Measurements from ENCODE around the gene CPZ.
"Not testable (repeated sequence)": the region's sequence is repeated elsewhere in the genome, so short reads cannot be mapped to it uniquely, and the experiment has no call there.

Gene CPZ

GRCh38 chr4:8568068-8568668 is 24.4 kb upstream of the CPZ start:
- no peak for DNase-seq
- no peaks in the 10 kb centered on the region for H3K4me1 Mint-ChIP-seq

GRCh38 chr4:8570201-8570600 is 22.4 kb upstream of the CPZ start:
- peaks cover 5% of the 10 kb centered on the region for H3K27me3 Mint-ChIP-seq
- no peak overlapping the region for H3K4me3 Mint-ChIP-seq
- H3K4me1 Mint-ChIP-seq: no peaks in the 10 kb centered on the region
- H3K36me3 Mint-ChIP-seq (ENCODE audit: low read depth): no peaks in the 10 kb centered on the region
- H3K9me3 Mint-ChIP-seq: no peaks in the 10 kb centered on the region
- ATAC-seq (no peak), DNase-seq (no peak)
- H3K27ac Mint-ChIP-seq: no peak overlapping the region

More at GRCh38 chr4:8568068-8568668, 24.4 kb upstream of the CPZ start:
- no peak overlapping the region for H3K27ac Mint-ChIP-seq
- H3K4me3 Mint-ChIP-seq: no peak overlapping the region
- H3K27me3 Mint-ChIP-seq: peaks cover 4% of the 10 kb centered on the region
- no peaks in the 10 kb centered on the region for H3K36me3 Mint-ChIP-seq (ENCODE audit: low read depth)
- ATAC-seq: no peak
- no peaks in the 10 kb centered on the region for H3K9me3 Mint-ChIP-seq

- peaks cover 7% of the 10 kb centered on the region for H3K27me3 Mint-ChIP-seq
Observed at GRCh38 chr4:8571702-8572685, 20.6 kb upstream of the CPZ start.

GRCh38 chr4:8573266-8573665 is 19.3 kb upstream of the CPZ start:
- H3K27me3 Mint-ChIP-seq: peaks cover 5% of the 10 kb centered on the region
- no peaks in the 10 kb centered on the region for H3K36me3 Mint-ChIP-seq (ENCODE audit: low read depth)
- no peak overlapping the region for H3K27ac Mint-ChIP-seq
- H3K4me1 Mint-ChIP-seq: no peaks in the 10 kb centered on the region
- no peaks in the 10 kb centered on the region for H3K9me3 Mint-ChIP-seq
- H3K4me3 Mint-ChIP-seq: no peak overlapping the region
- DNase-seq (no peak), ATAC-seq (no peak)

More at GRCh38 chr4:8571702-8572685, 20.6 kb upstream of the CPZ start:
- H3K27ac Mint-ChIP-seq: no peak overlapping the region
- H3K4me3 Mint-ChIP-seq: no peak overlapping the region
- no peaks in the 10 kb centered on the region for H3K9me3 Mint-ChIP-seq
- ATAC-seq (no peak), DNase-seq (no peak)
- H3K36me3 Mint-ChIP-seq (ENCODE audit: low read depth): no peaks in the 10 kb centered on the region
- H3K4me1 Mint-ChIP-seq: no peaks in the 10 kb centered on the region

GRCh38 chr4:8574796-8575370 is 17.7 kb upstream of the CPZ start:
- Mint-ChIP-seq H3K9me3 (no peaks in the 10 kb centered on the region), H3K27me3 (peaks cover 12% of the 10 kb centered on the region), H3K4me1 (no peaks in the 10 kb centered on the region), H3K36me3 (ENCODE audit: low read depth) (no peaks in the 10 kb centered on the region), H3K4me3 (no peak overlapping the region), H3K27ac (no peak overlapping the region)
- DNase-seq (no peak), ATAC-seq (no peak)

- DNase-seq (no peak), ATAC-seq (no peak)
- no peak overlapping the region for H3K27ac Mint-ChIP-seq
- peaks cover 13% of the 10 kb centered on the region for H3K27me3 Mint-ChIP-seq
- H3K9me3 Mint-ChIP-seq: no peaks in the 10 kb centered on the region
- no peaks in the 10 kb centered on the region for H3K4me1 Mint-ChIP-seq
- H3K4me3 Mint-ChIP-seq: no peak overlapping the region
- no peaks in the 10 kb centered on the region for H3K36me3 Mint-ChIP-seq (ENCODE audit: low read depth)
Observed at GRCh38 chr4:8575457-8575856, 17.1 kb upstream of the CPZ start.

GRCh38 chr4:8576591-8576990 is 16.0 kb upstream of the CPZ start:
- not testable (repeated sequence) for DNase-seq; H3K4me3 Mint-ChIP-seq; H3K27ac Mint-ChIP-seq; H3K4me1 Mint-ChIP-seq; ATAC-seq; H3K9me3 Mint-ChIP-seq; H3K36me3 Mint-ChIP-seq (ENCODE audit: low read depth)
- H3K27me3 Mint-ChIP-seq: peaks cover 13% of the 10 kb centered on the region

GRCh38 chr4:8577046-8577445 is 15.5 kb upstream of the CPZ start:
- ATAC-seq (no peak), DNase-seq (no peak)
- Mint-ChIP-seq H3K4me1 (no peaks in the 10 kb centered on the region), H3K4me3 (no peak overlapping the region), H3K36me3 (ENCODE audit: low read depth) (no peaks in the 10 kb centered on the region), H3K9me3 (no peaks in the 10 kb centered on the region), H3K27ac (no peak overlapping the region), H3K27me3 (peaks cover 13% of the 10 kb centered on the region)

GRCh38 chr4:8577972-8578371 is 14.6 kb upstream of the CPZ start:
- H3K9me3 Mint-ChIP-seq: no peaks in the 10 kb centered on the region
- H3K27ac Mint-ChIP-seq: no peak overlapping the region
- peaks cover 13% of the 10 kb centered on the region for H3K27me3 Mint-ChIP-seq
- DNase-seq: no peak
- no peaks in the 10 kb centered on the region for H3K36me3 Mint-ChIP-seq (ENCODE audit: low read depth)
- no peaks in the 10 kb centered on the region for H3K4me1 Mint-ChIP-seq
- no peak for ATAC-seq
- no peak overlapping the region for H3K4me3 Mint-ChIP-seq

GRCh38 chr4:8578717-8579116 is 13.8 kb upstream of the CPZ start:
- DNase-seq (no peak), ATAC-seq (no peak)
- no peaks in the 10 kb centered on the region for H3K4me1 Mint-ChIP-seq
- H3K4me3 Mint-ChIP-seq: no peak overlapping the region
- no peak overlapping the region for H3K27ac Mint-ChIP-seq
- H3K27me3 Mint-ChIP-seq: peaks cover 12% of the 10 kb centered on the region
- H3K36me3 Mint-ChIP-seq (ENCODE audit: low read depth): no peaks in the 10 kb centered on the region
- H3K9me3 Mint-ChIP-seq: no peaks in the 10 kb centered on the region

- Mint-ChIP-seq H3K27me3 (peaks cover 12% of the 10 kb centered on the region), H3K4me3 (no peak overlapping the region), H3K9me3 (no peaks in the 10 kb centered on the region), H3K27ac (no peak overlapping the region), H3K36me3 (ENCODE audit: low read depth) (no peaks in the 10 kb centered on the region), H3K4me1 (no peaks in the 10 kb centered on the region)
- no peak for ATAC-seq
- DNase-seq: no peak
Observed at GRCh38 chr4:8579526-8580320, 12.8 kb upstream of the CPZ start.

- H3K9me3 Mint-ChIP-seq: no peaks in the 10 kb centered on the region
- H3K4me1 Mint-ChIP-seq: no peaks in the 10 kb centered on the region
- H3K27ac Mint-ChIP-seq: no peak within 1 kb of the TSS
- H3K27me3 Mint-ChIP-seq: peaks cover 12% of the 10 kb centered on the region
- H3K4me3 Mint-ChIP-seq: no peak within 1 kb of the TSS
- no peaks in the 10 kb centered on the region for H3K36me3 Mint-ChIP-seq (ENCODE audit: low read depth)
- DNase-seq (peak; percentile 53), ATAC-seq (peak; percentile 53)
Observed at GRCh38 chr4:8580321-8581093, 12.1 kb upstream of the CPZ start, which contains the start of gene GPR78. Gene GPR78 (plus strand): TSS chr4:8580392. CDS start chr4:8580983, 591 bp downstream.

GRCh38 chr4:8581094-8581861 is 11.3 kb upstream of the CPZ start:
- Mint-ChIP-seq H3K36me3 (ENCODE audit: low read depth) (no peaks in the 10 kb centered on the region), H3K9me3 (no peaks in the 10 kb centered on the region), H3K4me3 (no peak overlapping the region), H3K27me3 (peaks cover 12% of the 10 kb centered on the region), H3K27ac (no peak overlapping the region), H3K4me1 (no peaks in the 10 kb centered on the region)
- no peak for DNase-seq
- ATAC-seq: no peak

Measured in activated naive CD8-positive, alpha-beta T cell treated with anti-CD3 and anti-CD28 coated beads, Interleukin-2, amount 50 U/mL, for 24 hours (primary cell).